GM23248 (cell line): ENCODE measurements around the gene CYS1. TPM values are rescaled to one million over a fixed set of nuclear protein-coding genes. Genes with fewer than 3 reads are reported as not detected.
A peak's percentile ranks its signal among the peaks of the same experiment; 100 is the strongest.

Source experiments
- DNase-seq: peaks from one replicate; pipeline ENCODE4 v3.0.0-alpha.2; 2015
- H2AFZ ChIP-seq: fragments of 200-600 bp; sonication (generic); 2 replicates; pipeline ENCODE4 v1.6.1; 2016; ENCODE audit warnings: antibody characterized with exemption
- H3F3A ChIP-seq: fragments of 200-600 bp; sonication (generic); 2 replicates; pipeline ENCODE4 v1.6.1; 2016; ENCODE audit warnings: mild to moderate bottlenecking, antibody characterized with exemption, mixed run types; ENCODE audit not compliant: insufficient read depth
- H3K27ac ChIP-seq: fragments of 200-600 bp; sonication (generic); 2 replicates; pipeline ENCODE4 v1.5.1; 2016; ENCODE audit warnings: mild to moderate bottlenecking
- H3K27me3 ChIP-seq: fragments of 200-600 bp; sonication (generic); replicated peaks from 2 replicates; pipeline ENCODE4 v1.6.1; 2016; ENCODE audit warnings: mild to moderate bottlenecking; ENCODE audit not compliant: insufficient read depth
- H3K36me3 ChIP-seq: fragments of 200-600 bp; sonication (generic); 2 replicates; pipeline ENCODE4 v1.6.1; 2016; ENCODE audit warnings: low read depth, mild to moderate bottlenecking
- H3K4me1 ChIP-seq: fragments of 200-600 bp; sonication (generic); 2 replicates; pipeline ENCODE4 v1.6.1; 2016; ENCODE audit warnings: mild to moderate bottlenecking; ENCODE audit not compliant: insufficient read depth
- H3K4me2 ChIP-seq: fragments of 200-600 bp; sonication (generic); one replicate; pipeline ENCODE4 v1.6.1; 2016; ENCODE audit warnings: mild to moderate bottlenecking; ENCODE audit not compliant: unreplicated experiment
- H3K4me3 ChIP-seq: fragments of 200-600 bp; sonication (generic); 2 replicates; pipeline ENCODE4 v1.5.1; 2016; ENCODE audit warnings: mild to moderate bottlenecking
- H3K79me2 ChIP-seq: fragments of 200-600 bp; sonication (generic); 2 replicates; pipeline ENCODE4 v1.6.1; 2016; ENCODE audit warnings: mild to moderate bottlenecking; ENCODE audit not compliant: insufficient read depth
- H3K9ac ChIP-seq: fragments of 200-600 bp; sonication (generic); 2 replicates; pipeline ENCODE4 v1.6.1; 2016; ENCODE audit warnings: mild to moderate bottlenecking
- H3K9me2 ChIP-seq: fragments of 200-600 bp; sonication (generic); 2 replicates; pipeline ENCODE4 v1.6.1; 2016; ENCODE audit warnings: mixed run types, mild to moderate bottlenecking, moderate library complexity; ENCODE audit not compliant: insufficient read depth
- H3K9me3 ChIP-seq: fragments of 200-600 bp; sonication (generic); one replicate; pipeline ENCODE4 v1.6.1; 2017; ENCODE audit warnings: low read depth
- H4K20me1 ChIP-seq: fragments of 200-600 bp; sonication (generic); 2 replicates; pipeline ENCODE4 v1.6.0; 2016; ENCODE audit not compliant: insufficient read depth
- EZH2 ChIP-seq: fragments of 200-600 bp; sonication (generic); IDR thresholded peaks from 2 replicates; pipeline ENCODE4 v1.6.1; 2018; ENCODE audit warnings: antibody characterized with exemption, mild to moderate bottlenecking; ENCODE audit not compliant: insufficient read depth, poor library complexity, severe bottlenecking
- EZH2phosphoT487 ChIP-seq: fragments of 200-600 bp; sonication (generic); IDR thresholded peaks from 2 replicates; pipeline ENCODE4 v1.6.1; 2018; ENCODE audit warnings: antibody characterized with exemption, moderate library complexity, mild to moderate bottlenecking, low read depth; ENCODE audit not compliant: insufficient read depth
- WGBS, 2 experiments: methylation state at CpG; one replicate each; pipeline ENCODE4 v1.1.6; 2015 to 2017; ENCODE audit warnings: low lambda C conversion rate in 2 of 2, low coverage in 1 of 2; ENCODE audit errors: missing lambda C conversion rate in 2 of 2; 5-methylcytosine and 5-hydroxymethylcytosine counted together
- in situ Hi-C: fragments of 300-500 bp; cut with MboI; formaldehyde crosslinking; loops from 2 replicates; pipeline ENCODE4 v1.15.0; 2020
- polyA plus RNA-seq: library from polyadenylated mRNA; unstranded; fragments of >200 nt; fragmentation: Nextera tagmentation; extraction: Ambion mirVana; gene quantifications from 2 replicates; pipeline ENCODE4 v1.2.1, GENCODE V29; 2016
- total RNA-seq: library from RNA; depleted of rRNA; stranded (reverse); fragments of >200 nt; shearing (Covaris generic); gene quantifications from 2 replicates; pipeline ENCODE4 v1.2.3, GENCODE V29; 2014

The CYS1 gene
- total and polyA plus RNA-seq, 2 experiments from 2014 or later: 3.1 to 6.1 TPM

DNA sequence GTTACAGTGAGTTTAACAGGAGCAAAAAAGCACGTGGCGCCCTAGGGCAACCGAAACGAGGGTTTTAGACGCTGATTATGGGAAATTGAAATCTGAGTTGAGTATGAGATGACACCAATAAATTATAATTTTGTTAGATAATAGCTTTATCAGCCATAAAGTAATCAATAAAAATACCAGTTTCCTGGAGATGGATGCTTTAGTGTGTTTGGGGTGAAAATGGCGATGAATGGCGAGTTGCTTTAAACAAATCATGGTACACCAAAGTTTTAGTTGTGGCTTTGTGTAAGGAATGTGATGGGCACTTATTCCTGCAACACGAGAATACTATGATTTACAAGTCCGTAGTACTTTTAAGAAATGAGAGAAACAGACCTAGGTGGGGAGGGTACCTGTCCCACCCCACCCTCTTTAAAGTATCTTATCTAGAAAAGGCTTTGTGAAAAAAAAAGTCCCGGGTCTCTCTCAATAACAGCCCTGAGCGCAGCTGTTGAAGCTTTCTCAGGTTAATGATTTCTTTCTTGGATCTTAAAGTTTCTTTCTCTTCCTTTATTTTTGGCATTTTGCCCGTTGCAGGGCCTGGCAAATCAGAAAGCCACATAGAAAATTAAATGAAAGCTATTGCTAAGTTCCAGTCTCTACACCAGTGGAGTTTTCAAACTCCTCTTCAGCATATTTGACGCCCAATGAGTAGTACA, 40.8 kb upstream of the CYS1 start:
- in situ Hi-C loops: loop anchor here (25.0 kb wide), 1 partner anchor 541 kb away; no protein-coding TSS in a partner anchor
- Histone ChIP-seq H3K4me2 (peak overlapping the region; percentile 81), H3K79me2 (peaks cover 6% of the 10 kb centered on the region; the same call in 1 of the 2 replicates), H3F3A (peaks cover 35% of the 10 kb centered on the region), H3K4me3 (peak overlapping the region; percentile 76), H3K9me2 (no peaks in the 10 kb centered on the region), H3K27me3 (no peaks in the 10 kb centered on the region), H3K9me3 (no peaks in the 10 kb centered on the region), H3K36me3 (no peaks in the 10 kb centered on the region), H4K20me1 (no peaks in the 10 kb centered on the region), H3K27ac (peak overlapping the region; percentile 79), H3K9ac (peak overlapping the region; percentile 84), H2AFZ (peak overlapping the region; percentile 82), H3K4me1 (peaks cover 29% of the 10 kb centered on the region)
- TF ChIP-seq EZH2: no peak
- 53 to 55% methylated on average over 13 of the region's 13 CpGs for WGBS, 2 experiments
- DNase-seq: peak; percentile 45

DNA sequence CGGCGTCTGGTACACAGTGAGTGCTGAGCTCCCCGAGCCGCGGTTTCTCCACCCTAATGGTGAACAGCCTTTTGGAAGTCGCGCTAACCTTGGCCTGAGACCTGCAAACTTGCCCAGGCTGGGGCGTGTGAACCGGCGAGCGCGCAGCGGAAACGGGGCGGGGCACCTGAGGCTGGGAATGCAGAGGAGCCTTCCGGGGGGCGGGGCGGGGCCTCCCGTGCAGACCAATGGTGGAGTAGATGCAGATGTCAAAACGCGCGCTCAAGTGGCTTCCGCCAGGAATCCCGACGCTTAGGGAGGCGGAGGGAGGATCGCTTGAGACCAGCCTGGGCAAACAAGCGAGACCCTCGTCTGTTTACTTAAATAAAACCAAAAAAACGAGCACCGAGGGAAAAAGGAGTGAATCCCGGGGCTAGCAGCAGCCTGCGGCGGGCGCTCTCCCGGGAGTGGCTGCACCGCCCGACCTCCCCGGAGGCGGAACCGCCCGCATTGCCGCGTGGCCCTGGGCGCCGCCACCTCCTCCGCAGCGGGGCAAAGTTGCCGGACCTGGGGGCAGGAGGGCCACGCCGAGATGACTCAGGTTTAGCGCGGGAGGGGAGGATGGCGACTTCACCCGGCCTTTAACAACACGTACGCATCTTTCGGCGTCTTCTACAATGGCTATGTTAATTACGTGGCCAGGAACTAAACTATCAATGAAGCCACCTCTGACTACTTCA, 40.1 kb upstream of the CYS1 start:
- Histone ChIP-seq H2AFZ (peak overlapping the region; percentile 82), H3K27ac (peak overlapping the region; percentile 79), H3K9me3 (no peaks in the 10 kb centered on the region), H3K9me2 (no peaks in the 10 kb centered on the region), H3K4me1 (peaks cover 27% of the 10 kb centered on the region), H3K4me3 (peak overlapping the region; percentile 76), H3K9ac (peak overlapping the region; percentile 84), H3K36me3 (no peaks in the 10 kb centered on the region), H4K20me1 (no peaks in the 10 kb centered on the region), H3K27me3 (no peaks in the 10 kb centered on the region), H3K79me2 (peaks cover 6% of the 10 kb centered on the region; the same call in 1 of the 2 replicates), H3F3A (peaks cover 35% of the 10 kb centered on the region), H3K4me2 (peak overlapping the region; percentile 81)
- TF ChIP-seq EZH2phosphoT487 (no peak), EZH2 (no peak)
- DNase-seq: peak; percentile 95
- WGBS, 2 experiments: 0 to 1% methylated on average over 57 to 60 of the region's 60 CpGs
- in situ Hi-C loops: loop anchor here (25.0 kb wide), 1 partner anchor 542 kb away; no protein-coding TSS in a partner anchor

DNA sequence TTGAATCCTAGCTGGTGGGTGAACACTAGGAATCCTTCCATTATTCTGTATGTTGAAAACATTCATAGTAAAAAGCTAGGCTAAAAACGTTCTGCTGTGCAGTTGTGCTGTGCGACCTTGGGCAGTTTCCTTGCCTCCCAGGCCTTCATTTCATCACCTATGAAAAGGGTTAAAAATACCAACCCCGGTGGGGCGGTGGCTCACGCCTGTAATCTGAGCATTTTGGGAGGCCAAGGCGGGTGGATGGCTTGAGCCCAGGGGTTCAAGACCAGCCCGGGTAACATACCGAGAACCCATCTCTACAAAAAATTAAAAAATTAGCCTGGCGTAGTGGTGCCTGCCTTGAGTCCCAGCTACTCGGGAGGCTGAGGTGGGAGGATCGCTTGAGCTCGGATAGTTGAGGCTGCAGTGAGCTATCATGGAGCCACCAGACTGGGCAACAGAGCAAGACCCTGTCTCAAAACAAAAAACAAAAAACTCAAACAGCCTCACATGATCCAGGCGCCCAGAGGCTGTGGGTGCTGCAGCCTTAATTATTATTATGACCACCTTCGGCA, 39.5 kb upstream of the CYS1 start:
- in situ Hi-C loops: loop anchor here (25.0 kb wide), 1 partner anchor 543 kb away; no protein-coding TSS in a partner anchor
- Histone ChIP-seq H3K9me3 (no peaks in the 10 kb centered on the region), H3K4me1 (peaks cover 20% of the 10 kb centered on the region), H3K4me3 (peak overlapping the region; percentile 76), H3K9ac (peak overlapping the region; percentile 84), H2AFZ (peak overlapping the region; percentile 82), H3F3A (peaks cover 29% of the 10 kb centered on the region), H4K20me1 (no peaks in the 10 kb centered on the region), H3K27ac (peak overlapping the region; percentile 79), H3K79me2 (peaks cover 6% of the 10 kb centered on the region; the same call in 1 of the 2 replicates), H3K27me3 (no peaks in the 10 kb centered on the region), H3K9me2 (no peaks in the 10 kb centered on the region), H3K4me2 (peak overlapping the region; percentile 81), H3K36me3 (no peaks in the 10 kb centered on the region)
- no peak for TF ChIP-seq EZH2
- TF ChIP-seq EZH2phosphoT487: no peak
- 62% methylated on average over 14 of the region's 14 CpGs for WGBS, 2 experiments
- DNase-seq: no peak

DNA sequence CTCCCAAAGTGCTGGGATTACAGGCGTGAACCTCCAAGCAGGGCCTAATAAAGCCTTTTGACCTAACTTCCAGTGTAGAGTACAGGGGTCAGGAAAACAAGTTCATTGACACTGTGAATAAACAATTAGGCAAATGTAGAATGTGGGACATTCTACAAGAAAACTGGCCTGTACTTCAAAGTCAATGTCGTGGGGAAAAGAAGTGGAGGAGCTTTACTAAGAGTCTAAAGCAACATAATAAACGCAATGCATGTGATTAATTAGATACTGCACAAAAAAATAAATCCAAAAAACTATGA, 38.8 kb upstream of the CYS1 start:
- DNase-seq: no peak
- no peaks in the 10 kb centered on the region for H4K20me1 ChIP-seq
- in situ Hi-C loops: loop anchor here (25.0 kb wide), 1 partner anchor 543 kb away; no protein-coding TSS in a partner anchor

More for the DNA sequence above, 38.8 kb upstream of the CYS1 start:
- Histone ChIP-seq H3F3A (peaks cover 22% of the 10 kb centered on the region), H3K9me3 (no peaks in the 10 kb centered on the region), H3K79me2 (peaks cover 6% of the 10 kb centered on the region; the same call in 1 of the 2 replicates), H3K4me1 (peaks cover 14% of the 10 kb centered on the region), H3K36me3 (no peaks in the 10 kb centered on the region), H3K4me2 (no peak overlapping the region), H3K27ac (no peak overlapping the region), H3K27me3 (no peaks in the 10 kb centered on the region), H3K4me3 (no peak overlapping the region), H3K9ac (no peak overlapping the region), H2AFZ (no peak overlapping the region), H3K9me2 (no peaks in the 10 kb centered on the region)
- no peak for TF ChIP-seq EZH2phosphoT487
- no peak for TF ChIP-seq EZH2
- WGBS, 2 experiments: 84 to 87% methylated on average over 3 of the region's 3 CpGs
